ENCODE results near the gene SORL1. TPM values are rescaled to one million over a fixed set of nuclear protein-coding genes. Genes with fewer than 3 reads are reported as not detected.
"Not testable (repeated sequence)": the region's sequence is repeated elsewhere in the genome, so short reads cannot be mapped to it uniquely, and the experiment has no call there.

SORL1 gene
- total RNA-seq, 2 experiments from 2014 or later, result 66.8 to 67.2 TPM

GRCh38 chr11:121500275-121500674, 48.2 kb downstream of the SORL1 start:
- intact Hi-C loops (cut with micrococcal nuclease), result no loop called here
- no peak overlapping the region for H3K27ac Mint-ChIP-seq
- peaks cover 64% of the 10 kb centered on the region for H3K36me3 Mint-ChIP-seq (ENCODE audit: low read depth)
- H3K9me3 Mint-ChIP-seq, result peaks cover 4% of the 10 kb centered on the region
- CTCF ChIA-PET, result interaction anchor here (0.7 kb wide), 1 partner anchor 32 kb away, joined by 3 read pairs; no protein-coding TSS in a partner anchor
- H3K4me3 Mint-ChIP-seq, result no peak overlapping the region
- no peak for DNase-seq
- H3K27me3 Mint-ChIP-seq (ENCODE audit: low read depth), result no peaks in the 10 kb centered on the region
- peaks cover 45% of the 10 kb centered on the region for H3K4me1 Mint-ChIP-seq (ENCODE audit: low read depth)

GRCh38 chr11:121500717-121501116, 48.6 kb downstream of the SORL1 start:
- CTCF ChIA-PET, result interaction anchor here (0.6 to 0.7 kb wide), 2 partner anchors 33 to 110 kb away, joined by 3 to 4 read pairs; no protein-coding TSS in a partner anchor
- Mint-ChIP-seq H3K36me3 (ENCODE audit: low read depth) (peaks cover 66% of the 10 kb centered on the region), H3K4me1 (ENCODE audit: low read depth) (peaks cover 41% of the 10 kb centered on the region), H3K27ac (no peak overlapping the region), H3K27me3 (ENCODE audit: low read depth) (no peaks in the 10 kb centered on the region), H3K9me3 (peaks cover 8% of the 10 kb centered on the region), H3K4me3 (no peak overlapping the region)
- intact Hi-C loops (cut with micrococcal nuclease), result no loop called here
- DNase-seq, result no peak

GRCh38 chr11:121503051-121503450, 50.9 kb downstream of the SORL1 start:
- H3K9me3 Mint-ChIP-seq, result peaks cover 17% of the 10 kb centered on the region
- H3K27me3 Mint-ChIP-seq (ENCODE audit: low read depth), result no peaks in the 10 kb centered on the region
- DNase-seq, result no peak
- intact Hi-C loops (cut with micrococcal nuclease), result loop anchor here (2.0 kb wide), 1 partner anchor 38 kb away; no protein-coding TSS in a partner anchor
- H3K4me3 Mint-ChIP-seq, result no peak overlapping the region
- CTCF ChIA-PET, result no interaction called here
- peaks cover 65% of the 10 kb centered on the region for H3K36me3 Mint-ChIP-seq (ENCODE audit: low read depth)
- peaks cover 38% of the 10 kb centered on the region for H3K4me1 Mint-ChIP-seq (ENCODE audit: low read depth)
- H3K27ac Mint-ChIP-seq, result no peak overlapping the region

- peaks cover 17% of the 10 kb centered on the region for H3K9me3 Mint-ChIP-seq
- H3K27ac Mint-ChIP-seq; H3K27me3 Mint-ChIP-seq (ENCODE audit: low read depth); DNase-seq; H3K4me3 Mint-ChIP-seq; intact Hi-C loops (cut with micrococcal nuclease); CTCF ChIA-PET: not testable (repeated sequence)
- H3K4me1 Mint-ChIP-seq (ENCODE audit: low read depth), result peaks cover 39% of the 10 kb centered on the region
- peaks cover 58% of the 10 kb centered on the region for H3K36me3 Mint-ChIP-seq (ENCODE audit: low read depth)
Measured at GRCh38 chr11:121506237-121506636, 54.1 kb downstream of the SORL1 start.

- Mint-ChIP-seq H3K9me3 (peaks cover 15% of the 10 kb centered on the region), H3K27ac (no peak overlapping the region), H3K36me3 (ENCODE audit: low read depth) (peaks cover 61% of the 10 kb centered on the region), H3K27me3 (ENCODE audit: low read depth) (no peaks in the 10 kb centered on the region), H3K4me1 (ENCODE audit: low read depth) (peaks cover 49% of the 10 kb centered on the region), H3K4me3 (no peak overlapping the region)
- DNase-seq, result no peak
- CTCF ChIA-PET, result interaction anchor here (0.6 to 0.7 kb wide), 4 partner anchors 75 to 350 kb away, joined by 3 read pairs; no protein-coding TSS in a partner anchor
- intact Hi-C loops (cut with micrococcal nuclease), result no loop called here
Measured at GRCh38 chr11:121508449-121508848, 56.3 kb downstream of the SORL1 start.

- H3K4me1 Mint-ChIP-seq (ENCODE audit: low read depth), result peaks cover 58% of the 10 kb centered on the region
- H3K4me3 Mint-ChIP-seq, result no peak overlapping the region
- H3K27me3 Mint-ChIP-seq (ENCODE audit: low read depth), result no peaks in the 10 kb centered on the region
- H3K36me3 Mint-ChIP-seq (ENCODE audit: low read depth), result peaks cover 51% of the 10 kb centered on the region
- intact Hi-C loops (cut with micrococcal nuclease), result no loop called here
- no peak for DNase-seq
- peak overlapping the region; percentile 46 for H3K27ac Mint-ChIP-seq
- CTCF ChIA-PET, result no interaction called here
- peaks cover 12% of the 10 kb centered on the region for H3K9me3 Mint-ChIP-seq
Measured at GRCh38 chr11:121510438-121510837, 58.3 kb downstream of the SORL1 start.

- Mint-ChIP-seq H3K27me3 (ENCODE audit: low read depth) (no peaks in the 10 kb centered on the region), H3K9me3 (no peaks in the 10 kb centered on the region), H3K4me1 (ENCODE audit: low read depth) (peaks cover 56% of the 10 kb centered on the region), H3K27ac (no peak overlapping the region), H3K36me3 (ENCODE audit: low read depth) (peaks cover 40% of the 10 kb centered on the region), H3K4me3 (no peak overlapping the region)
- no peak for DNase-seq
- intact Hi-C loops (cut with micrococcal nuclease), result no loop called here
- CTCF ChIA-PET, result interaction anchor here (0.8 kb wide), 1 partner anchor 464 kb away, joined by 3 read pairs; no protein-coding TSS in a partner anchor
Measured at GRCh38 chr11:121512468-121513465, 60.7 kb downstream of the SORL1 start.

- H3K4me3 Mint-ChIP-seq, result no peak overlapping the region
- H3K4me1 Mint-ChIP-seq (ENCODE audit: low read depth), result peaks cover 53% of the 10 kb centered on the region
- H3K27ac Mint-ChIP-seq, result no peak overlapping the region
- intact Hi-C loops (cut with micrococcal nuclease), result no loop called here
- H3K27me3 Mint-ChIP-seq (ENCODE audit: low read depth), result no peaks in the 10 kb centered on the region
- H3K9me3 Mint-ChIP-seq, result no peaks in the 10 kb centered on the region
- DNase-seq, result no peak
- peaks cover 43% of the 10 kb centered on the region for H3K36me3 Mint-ChIP-seq (ENCODE audit: low read depth)
- CTCF ChIA-PET, result interaction anchor here (0.8 kb wide), 1 partner anchor 465 kb away, joined by 3 read pairs; no protein-coding TSS in a partner anchor
Measured at GRCh38 chr11:121513807-121514206, 61.7 kb downstream of the SORL1 start.

GRCh38 chr11:121514432-121515334, 62.6 kb downstream of the SORL1 start:
- peaks cover 45% of the 10 kb centered on the region for H3K36me3 Mint-ChIP-seq (ENCODE audit: low read depth)
- intact Hi-C loops (cut with micrococcal nuclease), result no loop called here
- peaks cover 53% of the 10 kb centered on the region for H3K4me1 Mint-ChIP-seq (ENCODE audit: low read depth)
- H3K27ac Mint-ChIP-seq, result peak overlapping the region; percentile 62
- DNase-seq, result no peak
- CTCF ChIA-PET, result no interaction called here
- no peak overlapping the region for H3K4me3 Mint-ChIP-seq
- H3K9me3 Mint-ChIP-seq, result no peaks in the 10 kb centered on the region
- no peaks in the 10 kb centered on the region for H3K27me3 Mint-ChIP-seq (ENCODE audit: low read depth)

- Mint-ChIP-seq H3K27ac (peak overlapping the region; percentile 62), H3K4me1 (ENCODE audit: low read depth) (peaks cover 51% of the 10 kb centered on the region), H3K36me3 (ENCODE audit: low read depth) (peaks cover 48% of the 10 kb centered on the region), H3K9me3 (no peaks in the 10 kb centered on the region), H3K4me3 (no peak overlapping the region), H3K27me3 (ENCODE audit: low read depth) (no peaks in the 10 kb centered on the region)
- CTCF ChIA-PET, result no interaction called here
- DNase-seq, result no peak
- intact Hi-C loops (cut with micrococcal nuclease), result no loop called here
Measured at GRCh38 chr11:121515335-121515671, 63.2 kb downstream of the SORL1 start.

GRCh38 chr11:121517996-121518395, 65.9 kb downstream of the SORL1 start:
- intact Hi-C loops (cut with micrococcal nuclease), result no loop called here
- no peaks in the 10 kb centered on the region for H3K9me3 Mint-ChIP-seq
- peak overlapping the region; percentile 19 for H3K27ac Mint-ChIP-seq
- peaks cover 59% of the 10 kb centered on the region for H3K4me1 Mint-ChIP-seq (ENCODE audit: low read depth)
- CTCF ChIA-PET, result no interaction called here
- peaks cover 46% of the 10 kb centered on the region for H3K36me3 Mint-ChIP-seq (ENCODE audit: low read depth)
- DNase-seq, result no peak
- no peak overlapping the region for H3K4me3 Mint-ChIP-seq
- no peaks in the 10 kb centered on the region for H3K27me3 Mint-ChIP-seq (ENCODE audit: low read depth)
